HFFc6 (cell line): ENCODE data around the gene ANKRD53. TPM values are rescaled to one million over a fixed set of nuclear protein-coding genes. Genes with fewer than 3 reads are reported as not detected.

Experiments
- DNase-seq: peaks from one replicate; pipeline ENCODE4 v3.0.0-alpha.2; 2018
- H3K27ac Mint-ChIP-seq: 2 replicates; pipeline ENCODE4 v1.8.0; 2020; ENCODE audit warnings: mild to moderate bottlenecking, mixed read lengths
- H3K27me3 Mint-ChIP-seq: 2 replicates; pipeline ENCODE4 v1.8.0; 2021; ENCODE audit warnings: mild to moderate bottlenecking, moderate library complexity, mixed read lengths; ENCODE audit not compliant: insufficient read depth
- H3K36me3 Mint-ChIP-seq: 2 replicates; pipeline ENCODE4 v1.8.0; 2021; ENCODE audit warnings: low read depth, mixed read lengths
- H3K4me1 Mint-ChIP-seq: 2 replicates; pipeline ENCODE4 v1.8.0; 2020; ENCODE audit warnings: low read depth, mixed read lengths
- H3K4me3 Mint-ChIP-seq: 2 replicates; pipeline ENCODE4 v1.8.0; 2020; ENCODE audit warnings: mild to moderate bottlenecking, moderate library complexity, mixed read lengths
- H3K9me3 Mint-ChIP-seq: 2 replicates; pipeline ENCODE4 v1.8.0; 2020; ENCODE audit warnings: mild to moderate bottlenecking, mixed read lengths
- total RNA-seq, 6 experiments: library from RNA; stranded (reverse); fragmentation: NEBNext Ultra II Directional; extraction: Animal tissue kit (Norgen Biotek cat#: 25700); gene quantifications; 2 replicates in 1 of 6; 3 replicates in 5 of 6; pipeline ENCODE4 v1.2.3, GENCODE V29; 2021
- TF ChIP-seq, protein P1 (sequence below): fragments of 200-600 bp; sonication (generic); IDR thresholded peaks from 2 replicates; pipeline ENCODE4 v1.5.0; 2021; ENCODE audit warnings: antibody characterized with exemption, mild to moderate bottlenecking

Gene ANKRD53
- total RNA-seq, 6 experiments from 2014 or later, result 0.64 to 1.1 (median 0.85) TPM

DNA sequence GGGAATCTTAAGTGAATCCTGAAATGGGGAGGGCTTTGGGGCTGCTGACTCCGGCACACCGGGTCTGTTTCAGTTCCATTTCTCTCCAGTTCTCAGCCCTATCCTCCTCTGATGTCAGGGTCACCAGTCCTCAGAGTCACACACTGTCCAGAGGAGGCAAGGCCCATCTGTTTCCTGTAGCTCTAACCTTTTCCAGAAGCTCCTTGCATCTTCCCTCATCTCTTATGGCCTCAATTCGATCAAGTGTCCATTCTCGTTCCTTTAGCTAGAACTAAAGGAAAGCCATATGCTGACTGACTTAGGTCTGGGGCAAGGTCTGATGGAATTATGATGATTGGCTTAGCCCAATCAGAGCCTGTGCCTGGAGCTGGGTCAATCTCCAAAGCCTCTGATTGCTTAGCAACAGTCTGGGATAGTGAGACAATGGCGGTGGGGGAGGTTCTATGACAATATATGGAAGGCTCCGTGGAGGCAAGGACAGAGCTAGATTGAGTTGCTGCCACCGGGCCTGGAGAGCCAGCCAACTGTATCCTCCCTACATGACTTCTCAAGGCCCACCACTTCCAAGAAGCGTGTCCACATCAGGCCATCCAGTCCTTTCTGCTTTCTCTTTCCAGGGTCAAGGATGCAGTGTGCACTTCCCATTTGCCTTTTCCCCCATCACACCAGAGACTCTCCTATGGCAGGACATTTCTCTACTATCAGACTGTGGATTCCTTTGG, 5.2 kb downstream of the ANKRD53 start:
- no peaks in the 10 kb centered on the region; the same call in none of the 2 replicates for H3K27me3 Mint-ChIP-seq
- H3K27ac Mint-ChIP-seq, result no peak overlapping the region
- no peak for DNase-seq
- TF ChIP-seq, protein P1, sequence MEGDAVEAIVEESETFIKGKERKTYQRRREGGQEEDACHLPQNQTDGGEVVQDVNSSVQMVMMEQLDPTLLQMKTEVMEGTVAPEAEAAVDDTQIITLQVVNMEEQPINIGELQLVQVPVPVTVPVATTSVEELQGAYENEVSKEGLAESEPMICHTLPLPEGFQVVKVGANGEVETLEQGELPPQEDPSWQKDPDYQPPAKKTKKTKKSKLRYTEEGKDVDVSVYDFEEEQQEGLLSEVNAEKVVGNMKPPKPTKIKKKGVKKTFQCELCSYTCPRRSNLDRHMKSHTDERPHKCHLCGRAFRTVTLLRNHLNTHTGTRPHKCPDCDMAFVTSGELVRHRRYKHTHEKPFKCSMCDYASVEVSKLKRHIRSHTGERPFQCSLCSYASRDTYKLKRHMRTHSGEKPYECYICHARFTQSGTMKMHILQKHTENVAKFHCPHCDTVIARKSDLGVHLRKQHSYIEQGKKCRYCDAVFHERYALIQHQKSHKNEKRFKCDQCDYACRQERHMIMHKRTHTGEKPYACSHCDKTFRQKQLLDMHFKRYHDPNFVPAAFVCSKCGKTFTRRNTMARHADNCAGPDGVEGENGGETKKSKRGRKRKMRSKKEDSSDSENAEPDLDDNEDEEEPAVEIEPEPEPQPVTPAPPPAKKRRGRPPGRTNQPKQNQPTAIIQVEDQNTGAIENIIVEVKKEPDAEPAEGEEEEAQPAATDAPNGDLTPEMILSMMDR, result no peak
- peaks cover 19% of the 10 kb centered on the region for H3K36me3 Mint-ChIP-seq
- no peaks in the 10 kb centered on the region for H3K4me1 Mint-ChIP-seq
- H3K4me3 Mint-ChIP-seq, result no peak overlapping the region
- H3K9me3 Mint-ChIP-seq, result no peaks in the 10 kb centered on the region

DNA sequence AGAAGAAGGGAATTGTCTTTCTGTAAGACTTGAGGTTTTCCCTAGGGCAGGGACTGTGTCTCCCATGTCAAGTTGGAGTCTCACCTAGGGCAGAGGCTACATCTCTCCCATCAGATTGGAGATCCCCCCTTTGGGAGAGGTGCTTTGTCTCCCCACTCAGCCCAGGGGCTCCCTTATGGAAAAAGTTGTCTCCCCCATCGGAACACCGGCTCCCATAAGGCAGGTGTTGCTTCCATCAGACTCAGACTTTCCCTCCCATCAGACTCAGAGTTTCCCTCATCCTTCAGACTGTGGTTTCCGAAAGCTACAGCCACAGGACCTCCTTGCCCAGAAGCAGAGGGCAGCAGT, 5.8 kb downstream of the ANKRD53 start:
- no peaks in the 10 kb centered on the region for H3K4me1 Mint-ChIP-seq
- H3K36me3 Mint-ChIP-seq, result peaks cover 19% of the 10 kb centered on the region
- H3K27ac Mint-ChIP-seq, result no peak overlapping the region
- H3K27me3 Mint-ChIP-seq, result no peaks in the 10 kb centered on the region; the same call in none of the 2 replicates
- DNase-seq, result no peak
- H3K4me3 Mint-ChIP-seq, result no peak overlapping the region
- H3K9me3 Mint-ChIP-seq, result no peaks in the 10 kb centered on the region
- TF ChIP-seq, protein P1, result no peak

DNA sequence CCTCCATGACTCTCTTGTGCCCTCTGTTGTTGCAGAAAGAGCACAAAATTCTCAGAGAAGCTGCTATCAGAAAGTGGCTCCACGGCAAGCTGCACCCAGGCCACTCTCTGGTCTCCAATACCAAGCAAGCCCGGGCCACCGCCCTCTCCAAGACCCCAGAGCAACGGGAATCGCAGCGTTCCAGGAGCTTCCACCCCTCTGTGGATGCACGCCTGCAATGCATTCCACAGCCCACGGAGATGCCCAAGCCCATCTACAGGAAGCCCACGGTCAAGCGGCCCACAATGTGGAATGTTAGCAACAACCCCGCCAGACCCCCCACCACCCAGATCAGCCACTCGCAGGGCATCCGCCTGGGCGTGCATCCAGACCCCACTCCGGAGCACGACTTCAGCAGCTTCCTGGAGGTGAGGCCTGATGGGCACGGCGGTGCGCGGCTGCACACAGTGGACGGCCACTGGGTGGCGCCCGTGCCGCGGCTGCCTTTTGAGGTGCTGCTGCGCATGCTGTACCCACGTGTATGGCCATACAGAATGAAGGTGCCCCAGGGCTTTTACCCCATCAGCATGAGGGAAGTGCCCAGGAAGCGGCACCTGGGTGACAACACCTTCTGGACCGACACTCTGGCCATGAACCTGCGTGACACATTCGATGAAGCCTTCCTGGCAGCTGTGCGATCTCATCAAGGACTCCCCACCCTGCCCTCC, 6.3 kb downstream of the ANKRD53 start:
- Mint-ChIP-seq H3K4me1 (no peaks in the 10 kb centered on the region), H3K9me3 (no peaks in the 10 kb centered on the region), H3K27me3 (no peaks in the 10 kb centered on the region; the same call in none of the 2 replicates), H3K27ac (no peak overlapping the region), H3K4me3 (no peak overlapping the region), H3K36me3 (peaks cover 19% of the 10 kb centered on the region)
- TF ChIP-seq, protein P1, result peak; percentile 89
- DNase-seq, result peak; percentile 40

DNA sequence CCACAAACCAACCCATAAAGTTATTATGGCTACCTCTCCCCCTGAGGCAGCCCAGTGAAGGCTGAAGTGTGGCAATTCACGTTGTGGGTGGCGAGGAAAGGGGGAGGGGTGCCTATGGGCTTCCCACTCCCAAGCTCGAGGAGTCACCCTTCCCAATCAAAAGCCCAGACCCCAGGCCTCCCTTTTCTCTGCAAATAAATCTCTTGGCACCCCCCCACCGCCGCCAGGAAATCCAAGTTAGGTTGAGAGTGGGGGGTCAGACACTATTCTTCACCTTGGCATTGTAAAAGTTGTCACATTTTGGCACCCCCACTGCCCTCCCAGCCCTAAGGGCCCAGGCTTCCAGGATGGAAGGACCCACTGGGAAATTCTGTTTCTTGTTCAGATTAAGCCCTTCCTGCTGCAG, 6.9 kb downstream of the ANKRD53 start:
- H3K9me3 Mint-ChIP-seq, result no peaks in the 10 kb centered on the region
- TF ChIP-seq, protein P1, result no peak
- no peaks in the 10 kb centered on the region; the same call in none of the 2 replicates for H3K27me3 Mint-ChIP-seq
- H3K4me3 Mint-ChIP-seq, result no peak overlapping the region
- H3K27ac Mint-ChIP-seq, result no peak overlapping the region
- no peak for DNase-seq
- H3K36me3 Mint-ChIP-seq, result peaks cover 19% of the 10 kb centered on the region
- no peaks in the 10 kb centered on the region for H3K4me1 Mint-ChIP-seq

DNA sequence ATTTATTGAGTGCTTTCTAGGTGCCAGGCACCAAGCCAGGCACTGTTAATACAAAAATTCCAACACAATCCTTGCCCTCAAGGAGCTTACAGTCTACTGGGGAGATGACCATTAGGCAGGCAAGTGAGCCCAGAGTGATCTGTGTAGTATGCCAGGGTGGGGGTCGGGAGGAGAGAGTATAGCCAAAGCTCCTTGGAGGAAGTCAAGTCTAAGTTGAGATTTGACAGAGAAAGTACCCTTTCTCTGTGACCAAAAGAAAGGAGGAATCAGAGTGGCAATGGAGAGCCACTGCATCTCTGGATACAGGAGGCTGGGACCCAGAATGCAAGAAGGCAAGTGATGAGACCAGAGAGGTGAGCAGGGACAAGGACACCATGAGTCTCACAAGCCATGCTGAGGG, 7.5 kb downstream of the ANKRD53 start:
- TF ChIP-seq, protein P1, result no peak
- Mint-ChIP-seq H3K4me3 (no peak overlapping the region), H3K9me3 (no peaks in the 10 kb centered on the region), H3K36me3 (peaks cover 19% of the 10 kb centered on the region), H3K27ac (no peak overlapping the region), H3K4me1 (no peaks in the 10 kb centered on the region), H3K27me3 (no peaks in the 10 kb centered on the region; the same call in none of the 2 replicates)
- no peak for DNase-seq
